ENCODE data around the gene SYNE4. TPM values are rescaled to one million over a fixed set of nuclear protein-coding genes. Genes with fewer than 3 reads are reported as not detected.
"Not testable (repeated sequence)": the region's sequence is repeated elsewhere in the genome, so short reads cannot be mapped to it uniquely, and the experiment has no call there.

SYNE4 gene
- total RNA-seq, 1 experiment from 2014 or later: not detected

DNA sequence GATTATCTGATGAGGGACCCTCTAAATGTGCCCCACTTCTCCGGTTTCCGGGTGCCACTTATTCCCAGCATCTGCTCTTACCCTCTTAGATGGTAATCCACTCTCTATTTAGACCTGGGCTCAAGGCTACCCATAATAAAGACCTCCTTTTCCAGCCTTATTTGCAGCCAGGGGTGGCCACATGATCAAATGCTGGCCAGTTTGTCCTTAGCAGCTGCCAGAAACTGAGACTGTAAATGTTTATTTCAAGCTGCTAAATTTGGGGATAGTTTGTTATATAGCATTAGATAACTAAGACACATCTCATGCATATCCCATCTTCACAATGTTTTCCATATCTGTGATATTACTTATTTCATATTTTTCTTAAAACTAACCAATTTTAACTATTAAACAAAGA lies 35.3 kb upstream of the SYNE4 start:
- Histone ChIP-seq H3K36me3 (ENCODE audit: insufficient read depth, low read length, poor library complexity, severe bottlenecking) (no peaks in the 10 kb centered on the region), H3K4me3 (ENCODE audit: low read depth, low read length, poor library complexity, severe bottlenecking) (no peak overlapping the region), H3K27me3 (replicated peaks; ENCODE audit: insufficient read depth, low read depth, low read length, poor library complexity) (no peaks in the 10 kb centered on the region), H3K27ac (ENCODE audit: low read depth, low read length, poor library complexity, severe bottlenecking) (no peak overlapping the region), H3K4me1 (ENCODE audit: insufficient read depth, low read length, poor library complexity, severe bottlenecking) (no peaks in the 10 kb centered on the region), H3K9me3 (ENCODE audit: low read depth, low read length, poor library complexity, severe bottlenecking) (no peaks in the 10 kb centered on the region)
- CTCF ChIA-PET: no interaction called here
- no TSS peak for BruUV-seq (replicated peaks)
- TF ChIP-seq EZH2 (IDR thresholded peaks at IDR 0.05; ENCODE audit: borderline replicate concordance, low read depth, low read length, poor library complexity, severe bottlenecking): no peak
- TF ChIP-seq, protein P1, sequence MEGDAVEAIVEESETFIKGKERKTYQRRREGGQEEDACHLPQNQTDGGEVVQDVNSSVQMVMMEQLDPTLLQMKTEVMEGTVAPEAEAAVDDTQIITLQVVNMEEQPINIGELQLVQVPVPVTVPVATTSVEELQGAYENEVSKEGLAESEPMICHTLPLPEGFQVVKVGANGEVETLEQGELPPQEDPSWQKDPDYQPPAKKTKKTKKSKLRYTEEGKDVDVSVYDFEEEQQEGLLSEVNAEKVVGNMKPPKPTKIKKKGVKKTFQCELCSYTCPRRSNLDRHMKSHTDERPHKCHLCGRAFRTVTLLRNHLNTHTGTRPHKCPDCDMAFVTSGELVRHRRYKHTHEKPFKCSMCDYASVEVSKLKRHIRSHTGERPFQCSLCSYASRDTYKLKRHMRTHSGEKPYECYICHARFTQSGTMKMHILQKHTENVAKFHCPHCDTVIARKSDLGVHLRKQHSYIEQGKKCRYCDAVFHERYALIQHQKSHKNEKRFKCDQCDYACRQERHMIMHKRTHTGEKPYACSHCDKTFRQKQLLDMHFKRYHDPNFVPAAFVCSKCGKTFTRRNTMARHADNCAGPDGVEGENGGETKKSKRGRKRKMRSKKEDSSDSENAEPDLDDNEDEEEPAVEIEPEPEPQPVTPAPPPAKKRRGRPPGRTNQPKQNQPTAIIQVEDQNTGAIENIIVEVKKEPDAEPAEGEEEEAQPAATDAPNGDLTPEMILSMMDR (conservative IDR thresholded peaks at IDR 0.05; ENCODE audit: low read depth, low read length): no peak
- no peak for DNase-seq (ENCODE audit: low spot score)
- intact Hi-C loops (cut with micrococcal nuclease; ENCODE audit: unreplicated experiment): no loop called here
- POLR2A ChIA-PET (ENCODE audit: low non-redundant PET): no interaction called here

- no peaks in the 10 kb centered on the region for H3K4me1 ChIP-seq (ENCODE audit: insufficient read depth, low read length, poor library complexity, severe bottlenecking)
- H3K9me3 ChIP-seq (ENCODE audit: low read depth, low read length, poor library complexity, severe bottlenecking): no peaks in the 10 kb centered on the region
- intact Hi-C loops (cut with micrococcal nuclease; ENCODE audit: unreplicated experiment): no loop called here
- no peaks in the 10 kb centered on the region for H3K36me3 ChIP-seq (ENCODE audit: insufficient read depth, low read length, poor library complexity, severe bottlenecking)
- BruUV-seq (replicated peaks): no TSS peak
- ChIA-PET POLR2A (ENCODE audit: low non-redundant PET) (interaction anchor here (0.8 kb wide), 1 partner anchor 12 kb away, joined by 3 read pairs; no protein-coding TSS in a partner anchor), CTCF (no interaction called here)
- no peaks in the 10 kb centered on the region for H3K27me3 ChIP-seq (replicated peaks; ENCODE audit: insufficient read depth, low read depth, low read length, poor library complexity)
- no peak overlapping the region for H3K4me3 ChIP-seq (ENCODE audit: low read depth, low read length, poor library complexity, severe bottlenecking)
- H3K27ac ChIP-seq (ENCODE audit: low read depth, low read length, poor library complexity, severe bottlenecking): peak overlapping the region; percentile 48
- TF ChIP-seq, protein P1 (conservative IDR thresholded peaks at IDR 0.05; ENCODE audit: low read depth, low read length): no peak
- TF ChIP-seq EZH2 (IDR thresholded peaks at IDR 0.05; ENCODE audit: borderline replicate concordance, low read depth, low read length, poor library complexity, severe bottlenecking): no peak
- peak; percentile 45 for DNase-seq (ENCODE audit: low spot score)
Measured at GRCh38 chr19:36041831-36042230, 33.2 kb upstream of the SYNE4 start.

GRCh38 chr19:36041092-36041491 lies 32.5 kb upstream of the SYNE4 start:
- POLR2A ChIA-PET (ENCODE audit: low non-redundant PET); H3K27me3 ChIP-seq (replicated peaks; ENCODE audit: insufficient read depth, low read depth, low read length, poor library complexity); H3K9me3 ChIP-seq (ENCODE audit: low read depth, low read length, poor library complexity, severe bottlenecking); H3K4me3 ChIP-seq (ENCODE audit: low read depth, low read length, poor library complexity, severe bottlenecking); H3K4me1 ChIP-seq (ENCODE audit: insufficient read depth, low read length, poor library complexity, severe bottlenecking); DNase-seq (ENCODE audit: low spot score); H3K36me3 ChIP-seq (ENCODE audit: insufficient read depth, low read length, poor library complexity, severe bottlenecking); CTCF ChIA-PET; BruUV-seq (replicated peaks); intact Hi-C loops (cut with micrococcal nuclease; ENCODE audit: unreplicated experiment): not testable (repeated sequence)
- peak overlapping the region; percentile 48 for H3K27ac ChIP-seq (ENCODE audit: low read depth, low read length, poor library complexity, severe bottlenecking)

- no TSS peak for BruUV-seq (replicated peaks)
Measured at GRCh38 chr19:36040495-36040894, 31.9 kb upstream of the SYNE4 start.

More at GRCh38 chr19:36040495-36040894, 31.9 kb upstream of the SYNE4 start:
- Histone ChIP-seq H3K9me3 (ENCODE audit: low read depth, low read length, poor library complexity, severe bottlenecking) (no peaks in the 10 kb centered on the region), H3K27ac (ENCODE audit: low read depth, low read length, poor library complexity, severe bottlenecking) (no peak overlapping the region), H3K4me1 (ENCODE audit: insufficient read depth, low read length, poor library complexity, severe bottlenecking) (no peaks in the 10 kb centered on the region), H3K36me3 (ENCODE audit: insufficient read depth, low read length, poor library complexity, severe bottlenecking) (no peaks in the 10 kb centered on the region), H3K4me3 (ENCODE audit: low read depth, low read length, poor library complexity, severe bottlenecking) (no peak overlapping the region), H3K27me3 (replicated peaks; ENCODE audit: insufficient read depth, low read depth, low read length, poor library complexity) (no peaks in the 10 kb centered on the region)
- TF ChIP-seq, protein P1 (conservative IDR thresholded peaks at IDR 0.05; ENCODE audit: low read depth, low read length): no peak
- no peak for TF ChIP-seq EZH2 (IDR thresholded peaks at IDR 0.05; ENCODE audit: borderline replicate concordance, low read depth, low read length, poor library complexity, severe bottlenecking)
- CTCF ChIA-PET: no interaction called here
- intact Hi-C loops (cut with micrococcal nuclease; ENCODE audit: unreplicated experiment): no loop called here
- POLR2A ChIA-PET (ENCODE audit: low non-redundant PET): no interaction called here
- no peak for DNase-seq (ENCODE audit: low spot score)

All from A673 (cell line).